Measurements from ENCODE around the gene LPCAT3. TPM values are rescaled to one million over a fixed set of nuclear protein-coding genes. Genes with fewer than 3 reads are reported as not detected.

Gene LPCAT3
- polyA plus RNA-seq, 1 donor (not counting 4 experiments of a cell fraction or from before 2014, with no cell fraction given): 69.1 TPM

DNA sequence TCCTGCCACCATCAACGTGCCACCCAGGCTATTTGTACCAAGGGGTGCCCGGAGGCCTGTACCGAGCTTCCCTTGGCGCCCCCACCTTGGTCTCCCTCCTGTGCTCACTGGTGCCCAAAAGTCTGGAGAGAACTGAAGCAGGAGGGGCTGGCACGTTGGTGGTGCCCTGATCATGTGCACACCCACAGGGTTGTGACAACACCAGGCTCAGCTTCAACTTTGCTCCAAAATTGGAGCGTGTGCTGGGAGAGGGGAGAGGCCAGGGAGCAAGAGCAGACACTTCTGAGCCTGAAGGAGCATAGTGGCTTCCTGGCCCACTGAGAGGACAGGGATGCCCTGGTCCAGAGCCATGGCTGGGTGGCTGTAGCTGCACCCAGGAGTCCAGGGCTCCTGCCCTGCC, 13.0 kb upstream of the LPCAT3 start:
- TF ChIP-seq EZH2 (IDR thresholded peaks at IDR 0.05; ENCODE audit: low read length): no peak
- TF ChIP-seq, protein P1, sequence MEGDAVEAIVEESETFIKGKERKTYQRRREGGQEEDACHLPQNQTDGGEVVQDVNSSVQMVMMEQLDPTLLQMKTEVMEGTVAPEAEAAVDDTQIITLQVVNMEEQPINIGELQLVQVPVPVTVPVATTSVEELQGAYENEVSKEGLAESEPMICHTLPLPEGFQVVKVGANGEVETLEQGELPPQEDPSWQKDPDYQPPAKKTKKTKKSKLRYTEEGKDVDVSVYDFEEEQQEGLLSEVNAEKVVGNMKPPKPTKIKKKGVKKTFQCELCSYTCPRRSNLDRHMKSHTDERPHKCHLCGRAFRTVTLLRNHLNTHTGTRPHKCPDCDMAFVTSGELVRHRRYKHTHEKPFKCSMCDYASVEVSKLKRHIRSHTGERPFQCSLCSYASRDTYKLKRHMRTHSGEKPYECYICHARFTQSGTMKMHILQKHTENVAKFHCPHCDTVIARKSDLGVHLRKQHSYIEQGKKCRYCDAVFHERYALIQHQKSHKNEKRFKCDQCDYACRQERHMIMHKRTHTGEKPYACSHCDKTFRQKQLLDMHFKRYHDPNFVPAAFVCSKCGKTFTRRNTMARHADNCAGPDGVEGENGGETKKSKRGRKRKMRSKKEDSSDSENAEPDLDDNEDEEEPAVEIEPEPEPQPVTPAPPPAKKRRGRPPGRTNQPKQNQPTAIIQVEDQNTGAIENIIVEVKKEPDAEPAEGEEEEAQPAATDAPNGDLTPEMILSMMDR (optimal IDR thresholded peaks at IDR 0.05 in 1 of 3, IDR thresholded peaks at IDR 0.05 in 1 of 3, conservative IDR thresholded peaks at IDR 0.05 in 1 of 3; ENCODE audit: extremely low read depth in 1 of 3, insufficient read depth in 2 of 3, low read length in 3 of 3): no peak
- Histone ChIP-seq H3K79me2 (ENCODE audit: control insufficient read depth, insufficient read depth, low read length) (no peaks in the 10 kb centered on the region), H3K4me3 (ENCODE audit: control insufficient read depth in 2 of 3, extremely low read depth in 1 of 3, insufficient read depth in 2 of 3, low read depth in 1 of 3, low read length in 3 of 3) (no peak overlapping the region), H3K27me3 (ENCODE audit: control insufficient read depth, extremely low read depth, insufficient read depth, low read length) (no peaks in the 10 kb centered on the region), H3K27ac (ENCODE audit: control insufficient read depth, insufficient read depth, low read length) (no peak overlapping the region), H3K9me3 (ENCODE audit: control insufficient read depth, low read depth, low read length) (no peaks in the 10 kb centered on the region), H3K36me3 (ENCODE audit: control insufficient read depth in 2 of 2, extremely low read depth in 1 of 2, insufficient read depth in 2 of 2, low read length in 2 of 2) (no peaks in the 10 kb centered on the region), H3K4me2 (ENCODE audit: control insufficient read depth, extremely low read depth, insufficient read depth, low read depth, low read length) (no peak overlapping the region), H3K9me1 (ENCODE audit: control insufficient read depth, extremely low read depth, insufficient read depth, low read length) (no peaks in the 10 kb centered on the region), H3K9ac (ENCODE audit: control insufficient read depth, extremely low read depth, insufficient read depth, low read length) (no peak overlapping the region), H3K4me1 (ENCODE audit: control insufficient read depth, extremely low read depth, insufficient read depth, low read length) (no peaks in the 10 kb centered on the region), H4K20me1 (ENCODE audit: control insufficient read depth, extremely low read depth, insufficient read depth, low read length) (no peaks in the 10 kb centered on the region), H2AFZ (ENCODE audit: control insufficient read depth, low read length) (no peak overlapping the region)
- DNase-seq (ENCODE audit: low read depth, low spot score) (no peak), FAIRE-seq (no peak)
- dilution Hi-C loops (cut with MboI; ENCODE audit: extremely low pct_ligation_motif_present, low sequenced_read_pairs): no loop called here

- DNase-seq (ENCODE audit: low read depth, low spot score): no peak
- H3K4me1 ChIP-seq (ENCODE audit: control insufficient read depth, extremely low read depth, insufficient read depth, low read length): peaks cover 5% of the 10 kb centered on the region
- no peaks in the 10 kb centered on the region for H3K9me3 ChIP-seq (ENCODE audit: control insufficient read depth, low read depth, low read length)
- H3K9me1 ChIP-seq (ENCODE audit: control insufficient read depth, extremely low read depth, insufficient read depth, low read length): no peaks in the 10 kb centered on the region
- no peaks in the 10 kb centered on the region for H3K79me2 ChIP-seq (ENCODE audit: control insufficient read depth, insufficient read depth, low read length)
- no peaks in the 10 kb centered on the region for H4K20me1 ChIP-seq (ENCODE audit: control insufficient read depth, extremely low read depth, insufficient read depth, low read length)
- H3K9ac ChIP-seq (ENCODE audit: control insufficient read depth, extremely low read depth, insufficient read depth, low read length): no peak overlapping the region
- dilution Hi-C loops (cut with MboI; ENCODE audit: extremely low pct_ligation_motif_present, low sequenced_read_pairs): no loop called here
- no peak overlapping the region for H3K4me2 ChIP-seq (ENCODE audit: control insufficient read depth, extremely low read depth, insufficient read depth, low read depth, low read length)
- no peaks in the 10 kb centered on the region for H3K27me3 ChIP-seq (ENCODE audit: control insufficient read depth, extremely low read depth, insufficient read depth, low read length)
- H3K4me3 ChIP-seq (ENCODE audit: control insufficient read depth in 2 of 3, extremely low read depth in 1 of 3, insufficient read depth in 2 of 3, low read depth in 1 of 3, low read length in 3 of 3): no peak overlapping the region
- no peak for TF ChIP-seq EZH2 (IDR thresholded peaks at IDR 0.05; ENCODE audit: low read length)
- TF ChIP-seq, protein P1 (optimal IDR thresholded peaks at IDR 0.05 in 1 of 3, IDR thresholded peaks at IDR 0.05 in 1 of 3, conservative IDR thresholded peaks at IDR 0.05 in 1 of 3; ENCODE audit: extremely low read depth in 1 of 3, insufficient read depth in 2 of 3, low read length in 3 of 3): no peak
- no peaks in the 10 kb centered on the region for H3K36me3 ChIP-seq (ENCODE audit: control insufficient read depth in 2 of 2, extremely low read depth in 1 of 2, insufficient read depth in 2 of 2, low read length in 2 of 2)
- no peak overlapping the region for H3K27ac ChIP-seq (ENCODE audit: control insufficient read depth, insufficient read depth, low read length)
- no peak overlapping the region for H2AFZ ChIP-seq (ENCODE audit: control insufficient read depth, low read length)
- no peak for FAIRE-seq
Measured at GRCh38 chr12:7026854-7027253, 8.6 kb upstream of the LPCAT3 start.
